CD4-positive, alpha-beta T cell treated with Interleukin-10 for 1 hour (primary cell): Measurements from ENCODE around the gene ZNF789.
"Not testable (repeated sequence)": the region's sequence is repeated elsewhere in the genome, so short reads cannot be mapped to it uniquely, and the experiment has no call there.

ENCODE experiments used
- DNase-seq: peaks from one replicate; pipeline ENCODE4 v3.0.0-alpha.2; 2020

Gene ZNF789

GRCh38 chr7:99472561-99473314 lies at the start of gene ZNF789:
ZNF789 (plus strand) TSS chr7:99472890; CDS start chr7:99476457, 3,567 bp downstream.
- DNase-seq = peak; percentile 98

GRCh38 chr7:99424932-99425730 lies 47.6 kb upstream of the ZNF789 start:
- DNase-seq = no peak

GRCh38 chr7:99428972-99429566 lies 43.6 kb upstream of the ZNF789 start:
- DNase-seq = peak; percentile 29

GRCh38 chr7:99429756-99430155 lies 42.9 kb upstream of the ZNF789 start:
- DNase-seq = no peak

- not testable (repeated sequence) for DNase-seq
Measured at GRCh38 chr7:99431756-99432540, 40.7 kb upstream of the ZNF789 start.

- no peak for DNase-seq
Measured at GRCh38 chr7:99433158-99433557, 39.5 kb upstream of the ZNF789 start.

GRCh38 chr7:99437946-99438572 lies 34.6 kb upstream of the ZNF789 start:
- DNase-seq = no peak

GRCh38 chr7:99438573-99439480 lies 33.9 kb upstream of the ZNF789 start, which contains the start of the genes CPSF4 and PTCD1:
CPSF4 (plus strand) TSS chr7:99438943; CDS start chr7:99439083, 140 bp downstream.
PTCD1 (minus strand) TSS chr7:99438798; CDS start chr7:99435242, 3,556 bp downstream.
- DNase-seq = peak; percentile 92

GRCh38 chr7:99440195-99440594 lies 32.5 kb upstream of the ZNF789 start:
- DNase-seq = no peak

- no peak for DNase-seq
Measured at GRCh38 chr7:99446096-99446495, 26.6 kb upstream of the ZNF789 start.

- DNase-seq = peak; percentile 16
Measured at GRCh38 chr7:99447943-99448342, 24.7 kb upstream of the ZNF789 start.

- DNase-seq = no peak
Measured at GRCh38 chr7:99448855-99449254, 23.8 kb upstream of the ZNF789 start.

- no peak for DNase-seq
Measured at GRCh38 chr7:99449326-99449725, 23.4 kb upstream of the ZNF789 start.

- DNase-seq = no peak
Measured at GRCh38 chr7:99451936-99452335, 20.8 kb upstream of the ZNF789 start.

- DNase-seq = no peak
Measured at GRCh38 chr7:99452541-99452940, 20.1 kb upstream of the ZNF789 start.

- no peak for DNase-seq
Measured at GRCh38 chr7:99453105-99453504, 19.6 kb upstream of the ZNF789 start.

- DNase-seq = no peak
Measured at GRCh38 chr7:99455874-99456273, 16.8 kb upstream of the ZNF789 start.

- no peak for DNase-seq
Measured at GRCh38 chr7:99456288-99456687, 16.4 kb upstream of the ZNF789 start.

- DNase-seq = no peak
Measured at GRCh38 chr7:99457050-99457649, 15.5 kb upstream of the ZNF789 start.

- DNase-seq = no peak
Measured at GRCh38 chr7:99457650-99458493, 14.8 kb upstream of the ZNF789 start.
